Lower leg skin (tissue), 3 donors: Measurements from ENCODE around the gene RAB7A.

Source experiments
- POLR2A ChIP-seq, 2 donors: fragments of 450-650 bp; IDR thresholded peaks; one replicate each; pipeline ENCODE4 v1.6.1; 2016 to 2017; ENCODE audit warnings: antibody characterized with exemption in 2 of 2, mild to moderate bottlenecking in 1 of 2, moderate library complexity in 1 of 2
- TF ChIP-seq, protein P1 (sequence below), 3 donors: fragments of 450-650 bp; IDR thresholded peaks; one replicate each; pipeline ENCODE4 v1.5.1; 2016; ENCODE audit warnings: antibody characterized with exemption in 3 of 3, mild to moderate bottlenecking in 3 of 3, moderate library complexity in 2 of 3

DNA sequence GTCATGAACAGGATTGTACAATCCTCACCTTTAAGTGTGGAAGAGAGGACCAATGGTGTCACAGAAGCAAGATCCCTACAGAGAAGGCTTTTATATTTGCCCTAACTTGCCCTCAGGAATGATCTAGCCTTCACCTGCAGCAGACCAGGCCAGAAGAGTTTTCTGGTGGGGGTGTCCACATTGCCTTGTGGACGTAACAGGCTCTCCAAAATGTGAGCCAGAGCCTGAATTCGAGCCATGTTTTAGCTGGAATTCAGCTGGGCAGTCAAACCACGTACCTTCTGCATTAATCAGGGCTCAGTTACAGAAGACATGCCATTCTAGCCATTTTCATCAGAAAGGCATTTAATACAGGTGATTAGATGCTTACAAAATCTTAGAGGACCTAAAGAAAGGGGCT lies 23.6 kb upstream of the RAB7A start:
- TF ChIP-seq, protein P1, sequence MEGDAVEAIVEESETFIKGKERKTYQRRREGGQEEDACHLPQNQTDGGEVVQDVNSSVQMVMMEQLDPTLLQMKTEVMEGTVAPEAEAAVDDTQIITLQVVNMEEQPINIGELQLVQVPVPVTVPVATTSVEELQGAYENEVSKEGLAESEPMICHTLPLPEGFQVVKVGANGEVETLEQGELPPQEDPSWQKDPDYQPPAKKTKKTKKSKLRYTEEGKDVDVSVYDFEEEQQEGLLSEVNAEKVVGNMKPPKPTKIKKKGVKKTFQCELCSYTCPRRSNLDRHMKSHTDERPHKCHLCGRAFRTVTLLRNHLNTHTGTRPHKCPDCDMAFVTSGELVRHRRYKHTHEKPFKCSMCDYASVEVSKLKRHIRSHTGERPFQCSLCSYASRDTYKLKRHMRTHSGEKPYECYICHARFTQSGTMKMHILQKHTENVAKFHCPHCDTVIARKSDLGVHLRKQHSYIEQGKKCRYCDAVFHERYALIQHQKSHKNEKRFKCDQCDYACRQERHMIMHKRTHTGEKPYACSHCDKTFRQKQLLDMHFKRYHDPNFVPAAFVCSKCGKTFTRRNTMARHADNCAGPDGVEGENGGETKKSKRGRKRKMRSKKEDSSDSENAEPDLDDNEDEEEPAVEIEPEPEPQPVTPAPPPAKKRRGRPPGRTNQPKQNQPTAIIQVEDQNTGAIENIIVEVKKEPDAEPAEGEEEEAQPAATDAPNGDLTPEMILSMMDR (IDR thresholded peaks at IDR 0.05), result no peak
- TF ChIP-seq POLR2A (IDR thresholded peaks at IDR 0.05), result no peak
